Tibial nerve (tissue), 3 donors: ENCODE data around the gene SPRY2.

Source experiments
- POLR2A ChIP-seq, 2 donors: fragments of 450-650 bp; IDR thresholded peaks; one replicate each; pipeline ENCODE4 v1.6.1; 2017; ENCODE audit warnings: antibody characterized with exemption in 2 of 2, mild to moderate bottlenecking in 2 of 2, moderate library complexity in 2 of 2
- TF ChIP-seq, protein P1 (sequence below), 5 experiments: fragments of 200-600 bp in 3 of 5; fragments of 450-650 bp in 2 of 5; sonication (generic) in 3 of 5; IDR thresholded peaks; one replicate each; pipeline ENCODE4 v1.5.1; 2016 to 2019; ENCODE audit warnings: antibody characterized with exemption in 5 of 5, mild to moderate bottlenecking in 3 of 5, moderate library complexity in 2 of 5

DNA sequence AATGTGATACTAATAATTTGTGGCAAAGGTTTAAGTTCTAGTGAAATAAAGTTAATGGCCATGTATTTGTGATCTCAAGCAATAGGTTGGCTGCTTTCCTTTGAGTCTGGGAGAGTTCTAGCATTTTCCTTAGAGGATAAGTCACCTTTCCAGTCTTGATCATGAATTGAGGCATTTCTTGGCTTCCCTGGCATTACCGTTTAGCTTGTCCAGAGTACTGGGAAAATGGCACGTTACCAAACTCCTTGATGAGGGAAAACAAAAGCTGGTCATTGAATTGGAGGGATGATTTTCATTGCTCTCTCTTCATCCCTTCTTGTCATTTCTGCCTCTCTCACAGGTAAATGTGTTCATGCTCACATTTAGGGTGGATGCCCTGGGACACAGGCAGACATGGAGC lies 34.0 kb upstream of the SPRY2 start:
- TF ChIP-seq, protein P1, sequence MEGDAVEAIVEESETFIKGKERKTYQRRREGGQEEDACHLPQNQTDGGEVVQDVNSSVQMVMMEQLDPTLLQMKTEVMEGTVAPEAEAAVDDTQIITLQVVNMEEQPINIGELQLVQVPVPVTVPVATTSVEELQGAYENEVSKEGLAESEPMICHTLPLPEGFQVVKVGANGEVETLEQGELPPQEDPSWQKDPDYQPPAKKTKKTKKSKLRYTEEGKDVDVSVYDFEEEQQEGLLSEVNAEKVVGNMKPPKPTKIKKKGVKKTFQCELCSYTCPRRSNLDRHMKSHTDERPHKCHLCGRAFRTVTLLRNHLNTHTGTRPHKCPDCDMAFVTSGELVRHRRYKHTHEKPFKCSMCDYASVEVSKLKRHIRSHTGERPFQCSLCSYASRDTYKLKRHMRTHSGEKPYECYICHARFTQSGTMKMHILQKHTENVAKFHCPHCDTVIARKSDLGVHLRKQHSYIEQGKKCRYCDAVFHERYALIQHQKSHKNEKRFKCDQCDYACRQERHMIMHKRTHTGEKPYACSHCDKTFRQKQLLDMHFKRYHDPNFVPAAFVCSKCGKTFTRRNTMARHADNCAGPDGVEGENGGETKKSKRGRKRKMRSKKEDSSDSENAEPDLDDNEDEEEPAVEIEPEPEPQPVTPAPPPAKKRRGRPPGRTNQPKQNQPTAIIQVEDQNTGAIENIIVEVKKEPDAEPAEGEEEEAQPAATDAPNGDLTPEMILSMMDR (IDR thresholded peaks at IDR 0.05): no peak
- no peak for TF ChIP-seq POLR2A (IDR thresholded peaks at IDR 0.05)
